ENCODE data around the gene TMEM87A. TPM values are rescaled to one million over a fixed set of nuclear protein-coding genes. Genes with fewer than 3 reads are reported as not detected.
A peak's percentile ranks its signal among the peaks of the same experiment; 100 is the strongest.

The TMEM87A gene
- total RNA-seq, 2 donors from 2014 or later, result 51.4 to 51.9 TPM

GRCh38 chr15:42215913-42216829 is 57.1 kb downstream of the TMEM87A start:
- intact Hi-C loops (cut with DNase I), result loop anchor here in 1 of 2 donors (10.0 kb wide), 1 partner anchor 559 kb away; no protein-coding TSS in a partner anchor

GRCh38 chr15:42214600-42214999 is 58.6 kb downstream of the TMEM87A start:
- intact Hi-C loops (cut with DNase I), result loop anchor here in 1 of 2 donors (10.0 kb wide), 1 partner anchor 560 kb away; no protein-coding TSS in a partner anchor
- DNase-seq (ENCODE audit: low spot score), result no peak

More at GRCh38 chr15:42215913-42216829, 57.1 kb downstream of the TMEM87A start:
- no peak for DNase-seq (ENCODE audit: low spot score)

DNA sequence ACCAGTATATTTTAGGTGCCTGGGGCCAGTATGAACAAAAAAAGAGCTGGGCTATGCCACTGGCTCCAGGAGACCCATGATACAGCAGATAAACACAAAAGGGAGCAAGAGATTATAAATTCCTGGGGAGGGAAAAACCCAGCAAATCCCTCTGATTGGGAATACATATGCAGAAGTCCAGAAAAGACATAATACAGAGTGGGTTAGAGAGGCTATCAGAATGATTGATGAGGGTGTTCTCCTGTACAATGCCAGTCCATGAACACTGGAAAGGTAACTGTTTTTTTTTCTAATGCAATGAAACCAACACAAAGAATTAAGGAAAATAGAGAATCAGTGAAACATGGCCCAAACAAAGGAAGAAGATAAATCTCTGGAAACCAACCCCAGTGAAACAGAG is 59.7 kb downstream of the TMEM87A start:
- no peak for DNase-seq (ENCODE audit: low spot score)
- intact Hi-C loops (cut with DNase I), result loop anchor here in 1 of 2 donors (10.0 kb wide), 1 partner anchor 561 kb away; no protein-coding TSS in a partner anchor

- no peak for DNase-seq (ENCODE audit: low spot score)
- intact Hi-C loops (cut with DNase I), result loop anchor here in 1 of 2 donors (10.0 kb wide), 1 partner anchor 564 kb away; no protein-coding TSS in a partner anchor
Observed at GRCh38 chr15:42210696-42211095, 62.5 kb downstream of the TMEM87A start.

- DNase-seq (ENCODE audit: low spot score), result peak; percentile 94
- intact Hi-C loops (cut with DNase I), result loop anchor here in 1 of 2 donors (1.0 kb wide), 1 partner anchor 40 kb away; no protein-coding TSS in a partner anchor
Observed at GRCh38 chr15:42207674-42208579, 65.3 kb downstream of the TMEM87A start, which contains the start of gene VPS39. Gene VPS39 (minus strand): TSS chr15:42208304. CDS start chr15:42208153, 151 bp downstream.

GRCh38 chr15:42206406-42206805 is 66.8 kb downstream of the TMEM87A start:
- DNase-seq (ENCODE audit: low spot score), result no peak
- intact Hi-C loops (cut with DNase I), result no loop called here

DNA sequence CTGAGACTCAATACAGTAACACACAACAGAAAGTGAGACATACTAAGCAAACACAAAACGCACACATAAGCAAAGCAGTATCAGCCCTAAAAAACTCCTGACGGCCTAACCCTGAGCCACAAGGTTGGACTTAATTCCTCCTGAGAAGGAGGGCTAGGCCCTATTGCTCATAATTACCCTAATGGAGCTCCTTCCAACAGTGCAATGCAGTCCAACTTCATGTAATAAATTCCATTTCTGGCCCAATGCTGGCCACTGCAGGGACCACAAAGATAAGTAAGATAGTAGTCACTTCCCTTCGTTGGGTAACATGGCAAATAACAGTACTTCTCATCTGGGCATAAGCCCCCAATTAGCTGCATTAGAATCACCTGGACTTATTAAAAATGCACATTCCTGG is 69.3 kb downstream of the TMEM87A start:
- DNase-seq (ENCODE audit: low spot score), result no peak
- intact Hi-C loops (cut with DNase I), result no loop called here

DNA sequence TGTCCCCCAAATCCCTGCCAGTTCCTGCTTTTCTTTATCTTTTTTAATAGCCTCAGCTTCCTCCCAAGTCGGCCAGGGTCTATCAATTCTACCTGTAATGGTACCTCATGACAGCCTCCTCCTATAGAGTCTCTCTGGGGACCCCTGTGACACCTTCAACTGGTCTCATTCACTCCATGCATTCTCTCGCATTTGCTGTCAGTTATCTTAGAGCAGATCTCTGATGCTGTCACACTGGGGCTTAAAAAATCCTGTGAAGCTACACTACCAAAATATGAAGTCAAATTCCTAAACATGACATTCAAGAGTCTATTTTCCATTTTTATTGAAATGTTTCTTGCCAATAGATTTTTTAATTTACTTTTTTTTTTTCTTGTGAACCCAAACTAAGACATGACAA is 70.6 kb downstream of the TMEM87A start:
- DNase-seq (ENCODE audit: low spot score), result no peak
- intact Hi-C loops (cut with DNase I), result no loop called here

DNA sequence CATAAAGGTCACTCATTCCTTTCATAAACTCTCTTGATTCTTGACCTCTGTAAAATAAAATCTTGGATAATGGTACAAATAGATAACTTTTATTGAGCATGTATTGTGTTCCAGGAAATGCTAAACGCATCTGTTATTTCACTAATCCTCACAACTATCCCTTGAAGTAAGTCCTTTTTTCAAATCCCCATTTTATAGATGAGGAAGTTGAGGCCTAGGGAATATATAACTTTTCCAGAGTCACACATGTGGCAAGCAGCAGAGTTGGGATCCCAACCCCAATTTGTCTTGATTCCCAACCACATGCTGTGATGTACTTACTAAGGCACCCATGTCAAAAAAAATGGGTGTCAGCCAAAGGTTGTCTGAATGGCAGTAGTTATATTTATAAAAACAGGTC is 71.4 kb downstream of the TMEM87A start:
- DNase-seq (ENCODE audit: low spot score), result no peak
- intact Hi-C loops (cut with DNase I), result no loop called here

DNA sequence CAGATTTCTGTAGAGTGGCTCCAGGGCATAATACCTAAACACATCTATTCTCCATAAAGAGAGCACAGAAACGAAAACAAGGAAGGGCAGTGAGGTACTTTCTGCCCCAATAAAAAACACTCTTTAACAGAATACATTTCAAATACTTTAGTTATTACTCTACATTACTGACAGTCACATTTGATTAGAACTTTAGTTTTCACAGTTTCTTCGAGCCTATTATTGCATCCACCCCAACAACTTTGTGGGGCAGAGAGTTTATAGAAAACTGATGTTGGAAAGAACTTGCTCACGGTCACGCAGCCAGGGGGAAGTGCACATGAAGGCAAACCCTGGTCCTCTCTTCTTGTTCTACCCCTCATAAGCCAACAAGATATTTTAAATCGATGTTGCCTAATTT is 74.1 kb downstream of the TMEM87A start:
- no peak for DNase-seq (ENCODE audit: low spot score)
- intact Hi-C loops (cut with DNase I), result no loop called here

DNA sequence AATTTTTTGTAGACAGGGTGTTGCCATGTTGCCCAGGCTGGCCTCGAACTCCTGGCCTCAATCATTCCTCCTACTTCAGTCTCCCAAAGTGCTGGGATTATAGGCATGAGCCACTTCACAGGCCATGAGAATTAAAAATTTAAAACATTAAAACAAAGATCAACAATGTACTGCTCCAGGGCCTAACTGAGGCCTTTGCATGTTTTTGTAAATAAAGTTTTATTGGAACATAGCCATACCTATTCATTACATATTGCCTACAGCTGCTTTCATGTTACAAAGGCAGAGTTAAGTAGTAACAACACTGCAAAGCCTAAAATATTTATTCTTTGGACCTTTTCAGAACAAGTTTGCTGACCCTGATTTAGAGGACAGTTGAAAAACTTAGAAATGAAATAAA is 74.7 kb downstream of the TMEM87A start:
- intact Hi-C loops (cut with DNase I), result no loop called here
- no peak for DNase-seq (ENCODE audit: low spot score)

DNA sequence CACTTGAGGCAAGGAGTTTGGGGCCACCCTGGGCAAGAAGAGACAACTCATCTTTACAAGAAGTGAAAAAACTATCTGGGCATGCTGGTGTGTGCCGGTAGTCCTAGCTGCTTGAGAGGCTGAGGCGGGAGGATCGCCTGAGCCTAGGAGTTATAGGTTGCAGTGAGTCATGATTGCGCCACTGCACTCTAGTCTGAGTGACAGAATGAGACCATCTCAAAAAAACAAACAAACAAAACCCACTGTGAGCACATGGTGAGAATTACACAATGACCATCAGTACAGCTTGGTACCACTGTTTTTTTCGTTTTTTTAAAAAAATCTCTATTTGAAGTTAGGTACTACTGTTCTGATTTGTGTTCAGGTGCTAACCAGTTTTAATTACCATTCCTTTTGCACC is 78.7 kb downstream of the TMEM87A start:
- intact Hi-C loops (cut with DNase I), result no loop called here
- no peak for DNase-seq (ENCODE audit: low spot score)

- intact Hi-C loops (cut with DNase I), result no loop called here
Observed at GRCh38 chr15:42193383-42193782, 79.8 kb downstream of the TMEM87A start.

DNA sequence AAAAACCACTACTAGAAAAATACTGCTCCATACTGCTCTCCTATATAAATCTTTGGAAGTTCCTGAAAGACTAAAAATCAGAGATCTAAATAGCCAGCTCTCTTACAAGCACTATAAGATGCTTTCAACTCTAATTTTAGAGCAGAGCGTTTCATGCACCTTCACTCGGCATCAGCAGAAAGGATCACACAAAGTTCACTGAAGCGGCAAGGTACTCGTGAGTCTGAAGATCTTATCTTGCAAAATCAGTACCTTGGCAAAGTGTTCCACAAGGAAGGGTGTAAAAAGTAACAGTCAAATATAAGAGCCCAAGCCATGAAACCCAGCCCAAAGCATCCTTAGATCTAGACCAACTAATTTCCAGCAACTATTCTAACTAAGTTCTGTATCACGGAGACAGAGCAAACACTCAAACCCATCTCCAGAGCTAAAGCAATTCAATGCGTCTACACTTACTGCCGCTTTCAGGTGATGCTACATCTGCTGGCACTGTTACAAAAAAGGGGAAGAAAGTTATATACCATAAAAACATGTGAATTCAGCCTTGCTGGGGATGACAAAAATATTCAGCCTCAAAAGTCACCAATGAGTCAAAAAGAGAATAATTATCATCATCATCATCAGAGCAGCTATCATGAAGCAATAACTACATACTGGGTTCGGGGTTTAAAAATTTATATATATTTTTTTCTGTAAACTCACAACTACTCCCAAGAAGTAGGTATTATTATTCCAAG is 81.5 kb downstream of the TMEM87A start:
- intact Hi-C loops (cut with DNase I), result no loop called here
- DNase-seq (ENCODE audit: low spot score), result no peak

More at GRCh38 chr15:42193383-42193782, 79.8 kb downstream of the TMEM87A start:
- DNase-seq (ENCODE audit: low spot score), result no peak

DNA sequence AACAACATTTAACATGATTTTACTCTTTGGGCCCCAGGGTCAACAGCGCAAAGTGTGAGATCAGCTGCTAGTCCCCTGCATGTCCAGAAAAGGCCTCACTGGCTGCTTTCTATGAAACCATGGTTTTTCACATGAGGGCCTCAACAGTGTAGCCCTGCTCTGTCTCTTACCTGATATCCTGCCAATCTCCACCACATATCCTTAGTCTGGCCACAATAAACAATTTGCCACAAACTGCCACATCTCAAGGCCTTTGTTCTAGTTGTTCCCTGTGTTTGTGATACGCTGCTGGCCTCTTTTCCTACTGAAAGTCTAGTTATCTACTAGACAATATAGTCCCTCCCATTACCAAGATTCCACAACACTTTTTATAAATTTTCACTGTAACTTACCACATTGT is 82.9 kb downstream of the TMEM87A start:
- DNase-seq (ENCODE audit: low spot score), result no peak
- intact Hi-C loops (cut with DNase I), result no loop called here

- intact Hi-C loops (cut with DNase I), result no loop called here
- DNase-seq (ENCODE audit: low spot score), result no peak
Observed at GRCh38 chr15:42185801-42186200, 87.4 kb downstream of the TMEM87A start.

DNA sequence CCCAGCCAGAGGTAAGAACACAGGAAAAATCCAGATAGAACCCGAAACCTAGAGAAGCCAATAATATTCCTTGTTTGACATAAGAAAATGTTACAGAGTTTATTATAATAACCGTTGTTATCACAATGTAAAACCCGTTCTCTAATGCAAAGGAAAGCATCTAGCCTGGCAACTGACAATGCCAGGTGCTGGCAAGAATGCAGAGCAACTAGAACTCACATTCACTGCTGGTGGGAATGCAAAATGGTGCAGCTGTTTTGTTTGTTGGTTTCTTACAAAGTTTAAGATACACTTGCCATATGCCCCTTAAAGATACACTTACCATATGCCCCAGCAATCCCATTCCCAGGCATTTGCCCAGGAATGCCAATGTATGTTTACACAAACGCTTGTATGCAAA is 88.5 kb downstream of the TMEM87A start:
- intact Hi-C loops (cut with DNase I), result no loop called here
- DNase-seq (ENCODE audit: low spot score), result no peak

- DNase-seq (ENCODE audit: low spot score), result no peak
- intact Hi-C loops (cut with DNase I), result no loop called here
Observed at GRCh38 chr15:42184296-42184695, 88.9 kb downstream of the TMEM87A start.

- intact Hi-C loops (cut with DNase I), result no loop called here
- DNase-seq (ENCODE audit: low spot score), result no peak
Observed at GRCh38 chr15:42182961-42183360, 90.3 kb downstream of the TMEM87A start.

Measured in posterior vena cava (tissue), 2 donors.